ENCODE data around the gene TMPRSS11E.

GRCh38 chr4:68426516-68426915 is 20.7 kb upstream of the TMPRSS11E start:
- TF ChIP-seq GATA2 (IDR thresholded peaks at IDR 0.05; ENCODE audit: low read depth, low read length) (no peak), GATA3 (IDR thresholded peaks at IDR 0.05; ENCODE audit: low read depth, low read length) (no peak)
